SK-N-SH treated with all-trans-retinoic acid at 6 μM for 48 hours (cell line): ENCODE results near the gene GREB1.

Source experiments
- ATAC-seq: fragments of 200-7000 bp; cut with Tn5 transposase; 3 replicates; pipeline ENCODE4 v1.9.1; 2020; ENCODE audit warnings: mild to moderate bottlenecking, moderate library complexity
- ARNTL ChIP-seq: fragments of 450-650 bp; formaldehyde crosslinking; IDR thresholded peaks from 2 replicates; pipeline ENCODE4 v1.5.0; 2020; ENCODE audit warnings: low read depth, mild to moderate bottlenecking, moderate library complexity, borderline replicate concordance
- BACH2 ChIP-seq: fragments of 250-450 bp; sonication (Bioruptor Pico); IDR thresholded peaks from 2 replicates; pipeline ENCODE4 v1.9.0; 2021; ENCODE audit warnings: mild to moderate bottlenecking, borderline replicate concordance
- CSDC2 ChIP-seq: fragments of 250-450 bp; sonication (Bioruptor Pico); IDR thresholded peaks from 2 replicates; pipeline ENCODE4 v1.5.0; 2020; ENCODE audit warnings: mild to moderate bottlenecking, moderate library complexity
- GLIS3 ChIP-seq: fragments of 250-450 bp; sonication (Bioruptor Pico); IDR thresholded peaks from 2 replicates; pipeline ENCODE4 v1.5.0; 2020; ENCODE audit warnings: mild to moderate bottlenecking, moderate library complexity
- ISL1 ChIP-seq: fragments of 250-450 bp; sonication (Bioruptor Pico); IDR thresholded peaks from 2 replicates; pipeline ENCODE4 v2.1.2; 2022; ENCODE audit warnings: mild to moderate bottlenecking, moderate library complexity
- OSR1 ChIP-seq: fragments of 250-450 bp; sonication (Bioruptor Pico); IDR thresholded peaks from 2 replicates; pipeline ENCODE4 v1.8.0; 2022; ENCODE audit warnings: moderate library complexity, mild to moderate bottlenecking, inconsistent platforms
- PPARA ChIP-seq: fragments of 250-450 bp; sonication (Bioruptor Pico); IDR thresholded peaks from 2 replicates; pipeline ENCODE4 v1.5.0; 2020; ENCODE audit warnings: mild to moderate bottlenecking, borderline replicate concordance
- RARB ChIP-seq: fragments of 250-450 bp; sonication (Bioruptor Pico); IDR thresholded peaks from 2 replicates; pipeline ENCODE4 v1.8.0; 2021; ENCODE audit warnings: mild to moderate bottlenecking, moderate library complexity
- SNAI2 ChIP-seq: fragments of 250-450 bp; sonication (Bioruptor Pico); IDR thresholded peaks from 2 replicates; pipeline ENCODE4 v1.5.0; 2020; ENCODE audit warnings: mild to moderate bottlenecking, moderate library complexity
- TOX ChIP-seq: fragments of 250-450 bp; sonication (Bioruptor Pico); IDR thresholded peaks from 2 replicates; pipeline ENCODE4 v1.8.0; 2021; ENCODE audit warnings: mild to moderate bottlenecking, moderate library complexity, borderline replicate concordance
- ZC3H10 ChIP-seq: fragments of 250-450 bp; sonication (Bioruptor Pico); IDR thresholded peaks from 2 replicates; pipeline ENCODE4 v1.5.1; 2021; ENCODE audit warnings: mild to moderate bottlenecking, moderate library complexity
- ZFP3 ChIP-seq: fragments of 250-450 bp; sonication (Bioruptor Pico); IDR thresholded peaks from 2 replicates; pipeline ENCODE4 v1.5.0; 2020; ENCODE audit warnings: mild to moderate bottlenecking, moderate library complexity
- ZFP30 ChIP-seq: fragments of 450-650 bp; formaldehyde crosslinking; IDR thresholded peaks from 2 replicates; pipeline ENCODE4 v1.5.0; 2022; ENCODE audit warnings: mild to moderate bottlenecking, moderate library complexity
- ZNF565 ChIP-seq: fragments of 450-650 bp; formaldehyde crosslinking; conservative IDR thresholded peaks from 2 replicates; pipeline ENCODE4 v1.5.0; 2020; ENCODE audit warnings: low read depth, mild to moderate bottlenecking, moderate library complexity
- ZNF70 ChIP-seq: fragments of 450-650 bp; formaldehyde crosslinking; IDR thresholded peaks from 2 replicates; pipeline ENCODE4 v1.5.0; 2020; ENCODE audit warnings: mild to moderate bottlenecking, moderate library complexity
- ZNF8 ChIP-seq: fragments of 450-650 bp; formaldehyde crosslinking; IDR thresholded peaks from 2 replicates; pipeline ENCODE4 v1.5.0; 2020; ENCODE audit warnings: mild to moderate bottlenecking, moderate library complexity
- TF ChIP-seq, protein P1 (sequence below): fragments of 250-450 bp; sonication (Bioruptor Pico); IDR thresholded peaks from 2 replicates; pipeline ENCODE4 v1.5.1; 2021; ENCODE audit warnings: mild to moderate bottlenecking, moderate library complexity
- TF ChIP-seq, protein P2 (sequence below): fragments of 250-450 bp; sonication (Bioruptor Pico); IDR thresholded peaks from 2 replicates; pipeline ENCODE4 v1.5.1; 2020; ENCODE audit warnings: low read depth, mild to moderate bottlenecking, moderate library complexity
- TF ChIP-seq, protein P3 (sequence below): fragments of 250-450 bp; sonication (Bioruptor Pico); IDR thresholded peaks from 2 replicates; pipeline ENCODE4 v1.8.0; 2020; ENCODE audit warnings: mild to moderate bottlenecking, moderate library complexity, borderline replicate concordance
- TF ChIP-seq, protein P4 (sequence below): fragments of 250-450 bp; sonication (Bioruptor Pico); IDR thresholded peaks from 2 replicates; pipeline ENCODE4 v1.5.0; 2020; ENCODE audit warnings: mild to moderate bottlenecking, moderate library complexity
- TF ChIP-seq, protein P5 (sequence below): fragments of 250-450 bp; sonication (Bioruptor Pico); IDR thresholded peaks from 2 replicates; pipeline ENCODE4 v1.8.0; 2021; ENCODE audit warnings: low read depth, mild to moderate bottlenecking, moderate library complexity, borderline replicate concordance

The GREB1 gene

DNA sequence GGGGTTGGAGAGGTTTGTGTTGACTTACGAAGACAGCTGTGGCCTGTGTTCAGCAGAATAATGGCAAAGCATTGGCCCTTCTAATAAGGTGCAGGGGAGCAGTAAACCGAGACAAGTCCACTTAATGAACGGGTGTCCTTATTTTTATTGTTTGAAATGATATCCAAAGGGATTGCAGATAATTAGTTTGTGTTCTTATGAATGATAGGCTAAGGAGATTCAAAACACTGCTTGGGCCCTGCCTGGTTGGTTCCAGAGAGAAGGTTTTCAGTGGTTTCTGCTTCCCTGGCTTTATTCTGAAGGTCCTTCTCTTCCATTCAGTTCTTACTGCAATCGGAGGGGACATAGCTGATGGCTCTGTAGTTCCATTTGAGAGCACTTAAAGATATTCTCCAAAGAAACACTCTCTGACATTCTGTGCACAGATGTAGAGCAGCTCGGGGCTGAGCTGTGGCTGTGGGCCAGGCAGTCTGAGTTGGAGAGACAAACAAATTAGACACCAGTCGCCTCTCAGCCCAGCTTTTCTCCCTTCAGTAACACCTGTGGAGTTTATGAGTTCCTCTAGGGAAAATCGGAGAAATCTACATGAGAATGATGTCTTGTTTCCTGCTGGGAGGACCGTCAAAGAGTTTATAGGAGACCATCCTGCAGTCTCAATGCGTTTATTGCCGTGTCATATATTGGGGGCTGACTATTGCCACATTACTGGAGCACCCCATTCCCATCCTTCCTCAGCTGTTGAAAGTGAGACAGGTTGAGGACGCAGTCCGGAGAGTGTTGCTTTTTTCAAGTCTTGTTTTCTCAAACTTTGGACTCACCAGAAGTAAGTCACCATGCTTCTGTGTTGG, 6.5 kb downstream of the GREB1 start:
- TF ChIP-seq GLIS3 (CRISPR knock-in tag) (no peak), OSR1 (CRISPR knock-in tag) (no peak)
- TF ChIP-seq, protein P1, sequence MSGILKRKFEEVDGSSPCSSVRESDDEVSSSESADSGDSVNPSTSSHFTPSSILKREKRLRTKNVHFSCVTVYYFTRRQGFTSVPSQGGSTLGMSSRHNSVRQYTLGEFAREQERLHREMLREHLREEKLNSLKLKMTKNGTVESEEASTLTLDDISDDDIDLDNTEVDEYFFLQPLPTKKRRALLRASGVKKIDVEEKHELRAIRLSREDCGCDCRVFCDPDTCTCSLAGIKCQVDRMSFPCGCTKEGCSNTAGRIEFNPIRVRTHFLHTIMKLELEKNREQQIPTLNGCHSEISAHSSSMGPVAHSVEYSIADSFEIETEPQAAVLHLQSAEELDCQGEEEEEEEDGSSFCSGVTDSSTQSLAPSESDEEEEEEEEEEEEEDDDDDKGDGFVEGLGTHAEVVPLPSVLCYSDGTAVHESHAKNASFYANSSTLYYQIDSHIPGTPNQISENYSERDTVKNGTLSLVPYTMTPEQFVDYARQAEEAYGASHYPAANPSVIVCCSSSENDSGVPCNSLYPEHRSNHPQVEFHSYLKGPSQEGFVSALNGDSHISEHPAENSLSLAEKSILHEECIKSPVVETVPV (CRISPR knock-in tag), result no peak
- no peak for ATAC-seq

DNA sequence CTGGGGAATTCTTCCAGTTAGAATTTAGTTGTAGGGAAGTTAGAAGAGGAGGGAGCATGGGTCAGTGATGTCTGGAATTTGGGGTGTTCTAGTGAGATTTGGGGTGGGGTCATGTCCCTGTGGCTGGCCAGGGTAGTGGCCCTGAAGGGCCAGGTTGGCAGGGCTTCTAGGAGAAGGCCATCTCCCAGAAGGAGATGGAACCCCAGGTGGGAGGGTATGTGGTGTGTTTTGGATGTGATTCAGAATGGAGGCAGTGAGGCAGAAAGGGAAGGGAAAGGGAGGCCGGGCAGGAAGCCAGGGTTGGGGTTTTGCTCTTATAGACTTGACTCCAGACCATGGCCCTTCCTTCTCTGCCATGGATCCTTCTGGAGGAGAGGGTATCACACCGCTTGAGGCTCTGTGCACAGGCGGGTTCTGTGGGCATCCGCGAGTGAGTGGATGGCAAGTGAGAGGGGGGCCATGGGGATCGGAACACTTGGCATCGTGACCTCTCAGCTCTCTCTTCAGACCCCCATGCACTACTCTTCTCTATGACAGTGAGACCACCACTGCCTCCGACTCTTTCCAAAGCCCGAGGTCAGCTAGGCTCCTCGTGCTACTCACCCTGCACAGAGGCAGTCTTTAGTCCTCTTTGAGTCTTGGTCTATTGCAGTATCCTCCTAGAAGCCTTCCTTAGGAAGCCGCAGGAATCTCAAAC, 7.3 kb downstream of the GREB1 start:
- TF ChIP-seq RARB (CRISPR knock-in tag), result no peak
- TF ChIP-seq, protein P2, sequence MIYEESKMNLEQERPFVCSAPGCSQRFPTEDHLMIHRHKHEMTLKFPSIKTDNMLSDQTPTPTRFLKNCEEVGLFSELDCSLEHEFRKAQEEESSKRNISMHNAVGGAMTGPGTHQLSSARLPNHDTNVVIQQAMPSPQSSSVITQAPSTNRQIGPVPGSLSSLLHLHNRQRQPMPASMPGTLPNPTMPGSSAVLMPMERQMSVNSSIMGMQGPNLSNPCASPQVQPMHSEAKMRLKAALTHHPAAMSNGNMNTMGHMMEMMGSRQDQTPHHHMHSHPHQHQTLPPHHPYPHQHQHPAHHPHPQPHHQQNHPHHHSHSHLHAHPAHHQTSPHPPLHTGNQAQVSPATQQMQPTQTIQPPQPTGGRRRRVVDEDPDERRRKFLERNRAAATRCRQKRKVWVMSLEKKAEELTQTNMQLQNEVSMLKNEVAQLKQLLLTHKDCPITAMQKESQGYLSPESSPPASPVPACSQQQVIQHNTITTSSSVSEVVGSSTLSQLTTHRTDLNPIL (CRISPR knock-in tag), result no peak
- TF ChIP-seq BACH2, result no peak
- no peak for TF ChIP-seq PPARA (CRISPR knock-in tag)
- TF ChIP-seq CSDC2 (CRISPR knock-in tag), result no peak
- TF ChIP-seq, protein P1 (CRISPR knock-in tag), result no peak
- TF ChIP-seq SNAI2, result no peak
- no peak for TF ChIP-seq ZNF565 (CRISPR knock-in tag)
- TF ChIP-seq ISL1 (CRISPR knock-in tag), result no peak
- TF ChIP-seq ZNF8 (CRISPR knock-in tag), result no peak
- ATAC-seq, result no peak

DNA sequence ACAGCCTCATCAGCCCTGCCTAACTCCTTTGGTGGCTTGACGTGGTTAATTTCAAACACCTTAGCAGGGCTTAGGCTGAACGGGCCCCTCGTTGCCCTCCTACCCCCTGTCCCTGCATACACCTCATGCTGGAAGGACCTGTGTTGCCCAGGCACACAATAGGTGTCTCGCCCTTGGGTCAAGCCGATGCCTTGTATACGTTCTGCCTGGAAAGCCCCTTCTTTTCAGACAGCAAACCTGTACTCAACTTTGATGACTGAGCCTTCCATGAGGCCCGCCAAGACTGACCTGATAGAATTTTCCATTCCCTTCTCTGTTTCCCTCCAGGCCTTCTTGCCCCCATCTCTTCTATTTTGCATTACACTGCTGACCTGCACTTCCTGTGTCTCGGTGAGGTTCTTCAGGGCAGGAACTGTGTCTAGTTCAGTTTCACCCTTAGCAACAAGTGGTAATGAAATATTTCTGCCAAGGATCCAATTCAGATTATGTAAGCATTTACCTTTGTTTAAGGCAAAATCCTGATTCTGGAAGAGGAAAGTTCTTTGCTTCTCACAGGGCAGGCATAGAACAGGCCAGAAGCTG, 7.9 kb downstream of the GREB1 start:
- TF ChIP-seq ZFP3 (CRISPR knock-in tag), result no peak
- no peak for TF ChIP-seq ZNF70
- TF ChIP-seq ZNF565 (CRISPR knock-in tag), result no peak
- no peak for TF ChIP-seq TOX (CRISPR knock-in tag)
- TF ChIP-seq, protein P2 (CRISPR knock-in tag), result no peak
- TF ChIP-seq CSDC2 (CRISPR knock-in tag), result no peak
- TF ChIP-seq SNAI2, result no peak
- TF ChIP-seq PPARA (CRISPR knock-in tag), result no peak
- TF ChIP-seq, protein P1 (CRISPR knock-in tag), result no peak
- TF ChIP-seq ISL1 (CRISPR knock-in tag), result no peak
- TF ChIP-seq, protein P3, sequence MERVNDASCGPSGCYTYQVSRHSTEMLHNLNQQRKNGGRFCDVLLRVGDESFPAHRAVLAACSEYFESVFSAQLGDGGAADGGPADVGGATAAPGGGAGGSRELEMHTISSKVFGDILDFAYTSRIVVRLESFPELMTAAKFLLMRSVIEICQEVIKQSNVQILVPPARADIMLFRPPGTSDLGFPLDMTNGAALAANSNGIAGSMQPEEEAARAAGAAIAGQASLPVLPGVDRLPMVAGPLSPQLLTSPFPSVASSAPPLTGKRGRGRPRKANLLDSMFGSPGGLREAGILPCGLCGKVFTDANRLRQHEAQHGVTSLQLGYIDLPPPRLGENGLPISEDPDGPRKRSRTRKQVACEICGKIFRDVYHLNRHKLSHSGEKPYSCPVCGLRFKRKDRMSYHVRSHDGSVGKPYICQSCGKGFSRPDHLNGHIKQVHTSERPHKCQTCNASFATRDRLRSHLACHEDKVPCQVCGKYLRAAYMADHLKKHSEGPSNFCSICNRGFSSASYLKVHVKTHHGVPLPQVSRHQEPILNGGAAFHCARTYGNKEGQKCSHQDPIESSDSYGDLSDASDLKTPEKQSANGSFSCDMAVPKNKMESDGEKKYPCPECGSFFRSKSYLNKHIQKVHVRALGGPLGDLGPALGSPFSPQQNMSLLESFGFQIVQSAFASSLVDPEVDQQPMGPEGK (CRISPR knock-in tag), result no peak
- TF ChIP-seq, protein P4, sequence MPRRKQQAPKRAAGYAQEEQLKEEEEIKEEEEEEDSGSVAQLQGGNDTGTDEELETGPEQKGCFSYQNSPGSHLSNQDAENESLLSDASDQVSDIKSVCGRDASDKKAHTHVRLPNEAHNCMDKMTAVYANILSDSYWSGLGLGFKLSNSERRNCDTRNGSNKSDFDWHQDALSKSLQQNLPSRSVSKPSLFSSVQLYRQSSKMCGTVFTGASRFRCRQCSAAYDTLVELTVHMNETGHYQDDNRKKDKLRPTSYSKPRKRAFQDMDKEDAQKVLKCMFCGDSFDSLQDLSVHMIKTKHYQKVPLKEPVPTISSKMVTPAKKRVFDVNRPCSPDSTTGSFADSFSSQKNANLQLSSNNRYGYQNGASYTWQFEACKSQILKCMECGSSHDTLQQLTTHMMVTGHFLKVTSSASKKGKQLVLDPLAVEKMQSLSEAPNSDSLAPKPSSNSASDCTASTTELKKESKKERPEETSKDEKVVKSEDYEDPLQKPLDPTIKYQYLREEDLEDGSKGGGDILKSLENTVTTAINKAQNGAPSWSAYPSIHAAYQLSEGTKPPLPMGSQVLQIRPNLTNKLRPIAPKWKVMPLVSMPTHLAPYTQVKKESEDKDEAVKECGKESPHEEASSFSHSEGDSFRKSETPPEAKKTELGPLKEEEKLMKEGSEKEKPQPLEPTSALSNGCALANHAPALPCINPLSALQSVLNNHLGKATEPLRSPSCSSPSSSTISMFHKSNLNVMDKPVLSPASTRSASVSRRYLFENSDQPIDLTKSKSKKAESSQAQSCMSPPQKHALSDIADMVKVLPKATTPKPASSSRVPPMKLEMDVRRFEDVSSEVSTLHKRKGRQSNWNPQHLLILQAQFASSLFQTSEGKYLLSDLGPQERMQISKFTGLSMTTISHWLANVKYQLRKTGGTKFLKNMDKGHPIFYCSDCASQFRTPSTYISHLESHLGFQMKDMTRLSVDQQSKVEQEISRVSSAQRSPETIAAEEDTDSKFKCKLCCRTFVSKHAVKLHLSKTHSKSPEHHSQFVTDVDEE (CRISPR knock-in tag), result no peak
- no peak for TF ChIP-seq ZC3H10 (CRISPR knock-in tag)
- no peak for TF ChIP-seq BACH2
- no peak for TF ChIP-seq ZFP30 (CRISPR knock-in tag)
- no peak for TF ChIP-seq ARNTL (CRISPR knock-in tag)
- no peak for TF ChIP-seq OSR1 (CRISPR knock-in tag)
- TF ChIP-seq, protein P5, sequence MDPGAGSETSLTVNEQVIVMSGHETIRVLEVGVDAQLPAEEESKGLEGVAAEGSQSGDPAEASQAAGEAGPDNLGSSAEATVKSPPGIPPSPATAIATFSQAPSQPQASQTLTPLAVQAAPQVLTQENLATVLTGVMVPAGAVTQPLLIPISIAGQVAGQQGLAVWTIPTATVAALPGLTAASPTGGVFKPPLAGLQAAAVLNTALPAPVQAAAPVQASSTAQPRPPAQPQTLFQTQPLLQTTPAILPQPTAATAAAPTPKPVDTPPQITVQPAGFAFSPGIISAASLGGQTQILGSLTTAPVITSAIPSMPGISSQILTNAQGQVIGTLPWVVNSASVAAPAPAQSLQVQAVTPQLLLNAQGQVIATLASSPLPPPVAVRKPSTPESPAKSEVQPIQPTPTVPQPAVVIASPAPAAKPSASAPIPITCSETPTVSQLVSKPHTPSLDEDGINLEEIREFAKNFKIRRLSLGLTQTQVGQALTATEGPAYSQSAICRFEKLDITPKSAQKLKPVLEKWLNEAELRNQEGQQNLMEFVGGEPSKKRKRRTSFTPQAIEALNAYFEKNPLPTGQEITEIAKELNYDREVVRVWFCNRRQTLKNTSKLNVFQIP, result no peak
- TF ChIP-seq, all 23 proteins: peak for 0
- no peak for ATAC-seq
